GM19043 (cell line): ENCODE results near the gene PIWIL4.
"Not testable (repeated sequence)": the region's sequence is repeated elsewhere in the genome, so short reads cannot be mapped to it uniquely, and the experiment has no call there.

Source experiments
- ATAC-seq: cut with Tn5 transposase; IDR thresholded peaks from one replicate; pipeline ENCODE4 v1.9.1; 2021; ENCODE audit warnings: low read depth; ENCODE audit not compliant: unreplicated experiment

The PIWIL4 gene

GRCh38 chr11:94546162-94546470, 21.1 kb upstream of the PIWIL4 start:
- ATAC-seq: no peak

- no peak for ATAC-seq
These were observed 20.3 kb upstream of the PIWIL4 start for GRCh38 chr11:94546886-94547285.

- no peak for ATAC-seq
These were observed 18.0 kb upstream of the PIWIL4 start for GRCh38 chr11:94549146-94549545.

- ATAC-seq: no peak
These were observed 16.7 kb upstream of the PIWIL4 start for GRCh38 chr11:94550513-94550912.

- ATAC-seq: no peak
These were observed 13.2 kb upstream of the PIWIL4 start for GRCh38 chr11:94553938-94554337.

GRCh38 chr11:94555752-94556329, 11.3 kb upstream of the PIWIL4 start:
- not testable (repeated sequence) for ATAC-seq

GRCh38 chr11:94557421-94557820, 9.7 kb upstream of the PIWIL4 start:
- no peak for ATAC-seq

- no peak for ATAC-seq
These were observed 9.2 kb upstream of the PIWIL4 start for GRCh38 chr11:94557992-94558391.

GRCh38 chr11:94558468-94558867, 8.7 kb upstream of the PIWIL4 start:
- ATAC-seq: no peak

GRCh38 chr11:94558932-94559331, 8.2 kb upstream of the PIWIL4 start:
- no peak for ATAC-seq

GRCh38 chr11:94559361-94559760, 7.8 kb upstream of the PIWIL4 start:
- ATAC-seq: no peak

GRCh38 chr11:94560834-94561233, 6.3 kb upstream of the PIWIL4 start:
- ATAC-seq: no peak

GRCh38 chr11:94563176-94563847, 3.9 kb upstream of the PIWIL4 start:
- ATAC-seq: no peak

- no peak for ATAC-seq
These were observed 3.2 kb upstream of the PIWIL4 start for GRCh38 chr11:94563848-94564467.

GRCh38 chr11:94568200-94568599, 1.0 kb downstream of the PIWIL4 start:
- ATAC-seq: no peak

- no peak for ATAC-seq
These were observed 1.5 kb downstream of the PIWIL4 start for GRCh38 chr11:94568717-94569116.

GRCh38 chr11:94572975-94573374, 5.8 kb downstream of the PIWIL4 start:
- ATAC-seq: not testable (repeated sequence)

GRCh38 chr11:94574193-94574961, 7.2 kb downstream of the PIWIL4 start:
- ATAC-seq: no peak

- ATAC-seq: no peak
These were observed 9.1 kb downstream of the PIWIL4 start for GRCh38 chr11:94576306-94576705.

GRCh38 chr11:94577841-94578240, 10.7 kb downstream of the PIWIL4 start:
- ATAC-seq: no peak

GRCh38 chr11:94581926-94582325, 14.8 kb downstream of the PIWIL4 start:
- ATAC-seq: peak; percentile 69
